Measurements from ENCODE around the gene LRSAM1.
A peak's percentile ranks its signal among the peaks of the same experiment; 100 is the strongest.

LRSAM1 gene

DNA sequence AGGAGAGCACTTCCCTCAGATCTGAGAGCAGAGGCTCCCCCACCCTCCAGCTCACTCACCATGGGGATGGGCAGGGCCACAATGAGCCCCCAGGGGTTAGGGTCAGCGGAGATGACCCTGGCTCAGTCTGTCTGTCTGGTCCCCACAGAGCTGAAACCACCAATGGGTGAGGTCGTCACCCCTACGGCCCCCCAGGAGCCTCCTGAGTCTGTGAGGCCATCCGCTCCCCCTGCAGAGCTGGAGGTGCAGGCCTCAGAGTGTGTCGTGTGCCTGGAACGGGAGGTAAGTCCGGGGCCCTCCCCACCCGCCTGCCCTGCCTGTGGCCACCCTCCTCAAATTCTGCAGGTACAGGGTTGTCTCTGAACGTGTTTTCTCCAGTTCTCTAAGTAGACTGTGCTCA, 49.6 kb downstream of the LRSAM1 start:
- no peak for DNase-seq

DNA sequence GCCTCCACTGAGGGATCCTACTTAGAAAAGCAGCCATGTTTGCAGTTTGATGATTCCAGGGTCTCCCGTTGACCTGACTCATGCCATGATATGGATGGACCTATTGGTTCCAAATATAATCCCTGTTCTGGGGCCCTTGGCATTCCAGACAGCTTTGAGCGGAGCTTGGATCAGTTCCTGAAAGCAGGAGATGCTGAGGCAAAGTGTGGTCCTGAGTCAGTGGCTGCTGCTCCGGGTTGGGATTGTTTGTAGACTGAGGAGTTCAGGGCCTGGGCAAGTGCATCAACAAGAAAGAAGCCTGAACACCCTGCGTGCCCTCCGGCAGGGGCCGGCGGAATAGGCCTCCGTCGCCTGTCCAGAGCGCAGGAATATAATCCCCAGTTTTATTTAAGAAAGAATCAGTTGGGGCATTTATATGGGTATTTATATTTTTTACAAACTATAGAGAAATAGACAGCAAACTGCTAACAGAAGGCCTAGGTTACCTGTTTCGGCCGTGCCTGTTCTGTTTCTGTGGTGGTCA, 50.6 kb downstream of the LRSAM1 start:
- DNase-seq, result no peak

- no peak for DNase-seq
Observed at GRCh38 chr9:127502706-127503378, 51.5 kb downstream of the LRSAM1 start.

- no peak for DNase-seq
Observed at GRCh38 chr9:127503379-127503921, 52.1 kb downstream of the LRSAM1 start.

DNA sequence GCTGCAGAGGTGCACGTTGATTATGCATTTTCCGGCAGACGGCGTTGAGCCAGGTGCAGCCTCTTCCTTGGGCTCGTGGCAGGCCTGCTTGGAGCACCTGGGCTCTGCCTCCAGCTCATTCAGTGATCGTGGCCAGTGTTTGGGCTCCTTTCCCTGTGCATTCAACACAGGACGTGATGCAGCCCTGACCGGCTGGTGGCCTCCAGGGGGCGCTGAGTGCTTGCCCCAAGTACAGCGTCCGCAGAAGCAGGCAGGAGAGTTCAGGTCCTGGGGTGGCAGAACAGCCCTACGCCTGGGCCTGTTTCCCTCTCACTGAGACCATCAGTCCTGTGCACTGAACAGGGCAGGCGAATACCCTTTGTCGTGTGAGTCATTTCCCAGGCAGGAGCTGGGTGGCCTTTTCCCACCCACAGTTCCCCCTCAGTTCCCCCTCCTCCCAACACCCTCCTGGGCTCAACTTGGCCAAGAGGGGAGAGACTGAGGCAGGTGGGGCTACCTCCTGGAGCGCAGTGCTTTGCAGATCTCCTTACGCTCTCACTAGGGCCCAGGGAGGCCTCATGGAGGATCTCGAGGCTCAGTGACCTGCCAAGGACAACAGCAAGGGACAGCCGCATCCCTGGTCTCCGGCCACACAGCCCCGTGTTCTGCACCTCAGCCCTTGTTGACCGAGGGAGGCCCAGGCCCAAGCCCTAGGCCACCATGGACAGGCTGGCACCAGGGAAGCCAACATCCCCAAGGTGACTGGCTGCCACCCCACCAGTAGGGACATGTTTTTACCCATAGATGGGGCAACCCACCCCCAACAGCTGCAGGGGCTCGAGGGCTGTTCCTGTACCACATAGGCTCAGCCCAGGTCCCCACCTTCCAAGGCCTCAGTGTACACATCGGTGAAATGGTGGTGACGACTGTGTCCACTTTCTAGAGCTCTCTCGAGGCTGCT, 52.9 kb downstream of the LRSAM1 start:
- peak; percentile 29 for DNase-seq

GRCh38 chr9:127504887-127505251, 53.6 kb downstream of the LRSAM1 start:
- no peak for DNase-seq

GRCh38 chr9:127505396-127506116, 54.2 kb downstream of the LRSAM1 start:
- no peak for DNase-seq

DNA sequence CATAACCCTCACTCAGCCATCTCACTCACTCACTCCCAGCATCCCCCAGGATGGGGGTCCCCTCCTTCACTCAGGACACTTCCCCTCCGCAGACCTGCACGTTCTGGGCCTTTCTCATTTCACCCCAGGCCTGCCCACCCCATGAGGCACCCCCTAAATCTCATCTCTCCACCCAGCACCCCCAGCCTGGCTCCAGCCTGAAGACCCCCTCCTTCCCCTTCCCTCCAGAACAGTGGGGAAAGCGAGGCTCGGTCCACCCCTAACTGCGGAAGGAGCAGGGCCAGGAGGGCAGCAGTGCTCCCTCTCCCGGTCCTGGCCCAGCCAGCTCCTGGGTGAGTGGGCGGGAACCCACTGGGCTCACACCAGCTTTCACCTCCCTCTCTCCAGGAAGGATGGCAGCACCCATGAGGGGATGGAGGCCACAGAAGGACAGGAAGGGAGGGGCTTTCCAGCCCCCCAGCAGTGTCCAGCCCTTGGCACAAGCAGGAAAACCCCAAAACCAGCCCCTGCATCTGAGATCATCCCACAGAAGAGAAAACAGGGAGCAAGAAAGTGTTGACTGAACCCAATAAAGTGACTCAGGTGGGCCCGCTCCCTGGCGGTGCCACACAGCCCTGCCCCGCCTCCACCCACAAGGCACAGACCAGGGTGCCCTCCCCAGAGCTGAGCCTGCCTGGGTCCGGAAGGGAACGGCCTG, 55.0 kb downstream of the LRSAM1 start:
- DNase-seq, result no peak

- DNase-seq, result no peak
Observed at GRCh38 chr9:127506814-127507750, 55.8 kb downstream of the LRSAM1 start.

GRCh38 chr9:127507751-127508648, 56.7 kb downstream of the LRSAM1 start:
- no peak for DNase-seq

- DNase-seq, result no peak
Observed at GRCh38 chr9:127508901-127509260, 57.6 kb downstream of the LRSAM1 start.

- no peak for DNase-seq
Observed at GRCh38 chr9:127509261-127509954, 58.1 kb downstream of the LRSAM1 start.

GRCh38 chr9:127509955-127510299, 58.6 kb downstream of the LRSAM1 start:
- DNase-seq, result no peak

DNA sequence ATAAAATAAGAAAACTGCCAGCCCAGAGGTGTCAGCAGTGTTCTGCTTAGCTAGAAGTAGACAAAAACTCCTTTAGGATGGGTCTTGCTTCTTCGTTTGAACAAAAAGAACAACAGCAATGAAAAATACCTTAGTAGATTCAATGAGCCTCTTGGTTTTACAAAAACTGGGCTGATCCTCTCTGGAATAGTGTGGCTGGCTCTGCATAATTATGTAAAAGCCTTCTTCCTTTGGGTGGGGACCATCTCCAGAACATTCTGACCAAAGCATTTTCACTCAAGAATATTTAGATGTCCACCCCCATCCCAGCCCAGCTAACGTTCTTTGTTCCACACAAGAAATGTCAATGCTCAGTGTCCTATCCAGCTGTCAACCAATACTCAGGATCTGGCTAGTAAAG, 63.2 kb downstream of the LRSAM1 start:
- DNase-seq, result no peak

GRCh38 chr9:127516835-127517607, 65.7 kb downstream of the LRSAM1 start:
- no peak for DNase-seq

- DNase-seq, result no peak
Observed at GRCh38 chr9:127517620-127518019, 66.3 kb downstream of the LRSAM1 start.

- no peak for DNase-seq
Observed at GRCh38 chr9:127518091-127518856, 67.0 kb downstream of the LRSAM1 start.
